Liver (tissue), 3 donors: ENCODE data around the gene IRAK3.

Source experiments
- FOXA1 ChIP-seq: IDR thresholded peaks from 2 replicates; pipeline ENCODE4 v1.6.1; 2016; ENCODE audit warnings: antibody characterized with exemption
- GABPA ChIP-seq, 2 donors: IDR thresholded peaks in 1 of 2; conservative IDR thresholded peaks in 1 of 2; 2 replicates each; pipeline ENCODE4 v1.6.1; 2016; ENCODE audit warnings: antibody characterized with exemption in 2 of 2, mild to moderate bottlenecking in 1 of 2, moderate library complexity in 1 of 2
- HNF4G ChIP-seq: IDR thresholded peaks from 2 replicates; pipeline ENCODE4 v1.6.1; 2016; ENCODE audit warnings: antibody characterized with exemption
- NR2F2 ChIP-seq: IDR thresholded peaks from 2 replicates; pipeline ENCODE4 v1.6.1; 2016; ENCODE audit warnings: antibody characterized with exemption
- RAD21 ChIP-seq, 2 donors: IDR thresholded peaks; 2 replicates each; pipeline ENCODE4 v1.6.1; 2016; ENCODE audit warnings: antibody characterized with exemption in 2 of 2, mild to moderate bottlenecking in 2 of 2
- REST ChIP-seq: IDR thresholded peaks from 2 replicates; pipeline ENCODE4 v1.6.1; 2016; ENCODE audit warnings: antibody characterized with exemption, mild to moderate bottlenecking
- RXRA ChIP-seq, 2 donors: IDR thresholded peaks; 2 replicates each; pipeline ENCODE4 v1.6.1; 2017 to 2018; ENCODE audit warnings: antibody characterized with exemption in 2 of 2, mild to moderate bottlenecking in 1 of 2
- TAF1 ChIP-seq: conservative IDR thresholded peaks from 2 replicates; pipeline ENCODE4 v1.6.1; 2016; ENCODE audit warnings: antibody characterized with exemption, mild to moderate bottlenecking
- YY1 ChIP-seq: IDR thresholded peaks from 2 replicates; pipeline ENCODE4 v1.6.1; 2016; ENCODE audit warnings: antibody characterized with exemption, mild to moderate bottlenecking
- ZBTB33 ChIP-seq: IDR thresholded peaks from 2 replicates; pipeline ENCODE4 v1.6.1; 2016; ENCODE audit warnings: antibody characterized with exemption
- TF ChIP-seq, protein P1 (sequence below): IDR thresholded peaks from 2 replicates; pipeline ENCODE4 v1.6.1; 2016; ENCODE audit warnings: antibody characterized with exemption
- TF ChIP-seq, protein P2 (sequence below): fragments of 150-350 bp; IDR thresholded peaks from 2 replicates; pipeline ENCODE4 v1.5.1; 2017; ENCODE audit warnings: improper control_type of control experiment, low read depth, low read length; ENCODE audit not compliant: missing input control
- TF ChIP-seq, protein P3 (sequence below): IDR thresholded peaks from 2 replicates; pipeline ENCODE4 v1.6.1; 2016; ENCODE audit warnings: antibody characterized with exemption
- donor health status: healthy.
- donor health status: healthy.

DNA sequence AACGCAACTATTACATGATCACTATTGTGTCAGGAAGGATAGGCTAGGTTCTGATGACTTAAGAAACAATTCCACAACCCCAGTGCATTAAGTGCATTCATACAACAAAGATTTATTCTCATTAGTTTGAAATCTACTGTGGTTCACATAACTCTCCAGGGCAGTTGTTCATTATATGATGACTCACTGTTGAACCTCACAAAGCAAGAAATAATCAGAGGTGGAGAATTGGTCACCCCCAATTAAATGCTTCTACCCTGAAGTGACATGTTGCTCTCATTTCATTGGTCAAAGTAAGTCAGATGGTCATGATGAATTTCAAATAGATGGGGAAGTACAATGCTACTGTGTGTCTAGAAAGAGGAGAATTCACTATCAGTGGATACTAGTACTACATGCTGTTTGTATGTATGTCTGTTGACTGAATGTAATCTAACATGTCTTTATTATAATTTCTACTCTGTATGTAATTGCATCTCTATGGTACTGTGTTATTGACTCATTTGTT lies 107.2 kb downstream of the IRAK3 start:
- TF ChIP-seq RXRA (IDR thresholded peaks at IDR 0.05) (no peak), NR2F2 (no peak), YY1 (no peak), FOXA1 (no peak), GABPA (IDR thresholded peaks at IDR 0.05 in 1 of 2, conservative IDR thresholded peaks at IDR 0.05 in 1 of 2) (no peak), TAF1 (no peak), ZBTB33 (no peak), HNF4G (no peak), REST (no peak), RAD21 (IDR thresholded peaks at IDR 0.05) (no peak)
- TF ChIP-seq, protein P1, sequence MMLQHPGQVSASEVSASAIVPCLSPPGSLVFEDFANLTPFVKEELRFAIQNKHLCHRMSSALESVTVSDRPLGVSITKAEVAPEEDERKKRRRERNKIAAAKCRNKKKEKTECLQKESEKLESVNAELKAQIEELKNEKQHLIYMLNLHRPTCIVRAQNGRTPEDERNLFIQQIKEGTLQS, result no peak
- TF ChIP-seq, protein P2, sequence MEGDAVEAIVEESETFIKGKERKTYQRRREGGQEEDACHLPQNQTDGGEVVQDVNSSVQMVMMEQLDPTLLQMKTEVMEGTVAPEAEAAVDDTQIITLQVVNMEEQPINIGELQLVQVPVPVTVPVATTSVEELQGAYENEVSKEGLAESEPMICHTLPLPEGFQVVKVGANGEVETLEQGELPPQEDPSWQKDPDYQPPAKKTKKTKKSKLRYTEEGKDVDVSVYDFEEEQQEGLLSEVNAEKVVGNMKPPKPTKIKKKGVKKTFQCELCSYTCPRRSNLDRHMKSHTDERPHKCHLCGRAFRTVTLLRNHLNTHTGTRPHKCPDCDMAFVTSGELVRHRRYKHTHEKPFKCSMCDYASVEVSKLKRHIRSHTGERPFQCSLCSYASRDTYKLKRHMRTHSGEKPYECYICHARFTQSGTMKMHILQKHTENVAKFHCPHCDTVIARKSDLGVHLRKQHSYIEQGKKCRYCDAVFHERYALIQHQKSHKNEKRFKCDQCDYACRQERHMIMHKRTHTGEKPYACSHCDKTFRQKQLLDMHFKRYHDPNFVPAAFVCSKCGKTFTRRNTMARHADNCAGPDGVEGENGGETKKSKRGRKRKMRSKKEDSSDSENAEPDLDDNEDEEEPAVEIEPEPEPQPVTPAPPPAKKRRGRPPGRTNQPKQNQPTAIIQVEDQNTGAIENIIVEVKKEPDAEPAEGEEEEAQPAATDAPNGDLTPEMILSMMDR, result no peak
- TF ChIP-seq, protein P3, sequence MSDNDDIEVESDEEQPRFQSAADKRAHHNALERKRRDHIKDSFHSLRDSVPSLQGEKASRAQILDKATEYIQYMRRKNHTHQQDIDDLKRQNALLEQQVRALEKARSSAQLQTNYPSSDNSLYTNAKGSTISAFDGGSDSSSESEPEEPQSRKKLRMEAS, result no peak
